Ishikawa (cell line): ENCODE results near the gene RNPEP.

Experiments used
- CREB1 ChIP-seq: IDR thresholded peaks from 2 replicates; pipeline ENCODE4 v1.6.1; 2012; ENCODE audit warnings: low read depth
- EGR1 ChIP-seq: IDR thresholded peaks from 2 replicates; pipeline ENCODE4 v1.6.1; 2012
- FOXM1 ChIP-seq: IDR thresholded peaks from 2 replicates; pipeline ENCODE4 v1.6.1; 2012; ENCODE audit warnings: low read depth, borderline replicate concordance
- MAX ChIP-seq: IDR thresholded peaks from 2 replicates; pipeline ENCODE4 v1.6.1; 2012
- NFIC ChIP-seq: IDR thresholded peaks from 2 replicates; pipeline ENCODE4 v1.6.1; 2012
- RAD21 ChIP-seq: IDR thresholded peaks from 2 replicates; pipeline ENCODE4 v1.6.1; 2012; ENCODE audit warnings: low read depth
- TAF1 ChIP-seq: IDR thresholded peaks from 2 replicates; pipeline ENCODE4 v1.6.1; 2012; ENCODE audit warnings: low read depth, mild to moderate bottlenecking
- TCF12 ChIP-seq: IDR thresholded peaks from 2 replicates; pipeline ENCODE4 v1.6.1; 2012; ENCODE audit warnings: low read depth
- YY1 ChIP-seq: IDR thresholded peaks from 2 replicates; pipeline ENCODE4 v1.6.1; 2012; ENCODE audit warnings: low read depth
- ZBTB7A ChIP-seq: IDR thresholded peaks from 2 replicates; pipeline ENCODE4 v1.6.1; 2012; ENCODE audit warnings: low read depth
- TF ChIP-seq, protein P1 (sequence below): IDR thresholded peaks from 2 replicates; pipeline ENCODE4 v1.6.1; 2012; ENCODE audit warnings: low read depth, mild to moderate bottlenecking

- TF ChIP-seq FOXM1 (no peak), CREB1 (no peak), RAD21 (no peak), YY1 (no peak), NFIC (no peak), MAX (no peak), TAF1 (no peak), TCF12 (no peak), ZBTB7A (no peak), EGR1 (no peak)
- TF ChIP-seq, protein P1, sequence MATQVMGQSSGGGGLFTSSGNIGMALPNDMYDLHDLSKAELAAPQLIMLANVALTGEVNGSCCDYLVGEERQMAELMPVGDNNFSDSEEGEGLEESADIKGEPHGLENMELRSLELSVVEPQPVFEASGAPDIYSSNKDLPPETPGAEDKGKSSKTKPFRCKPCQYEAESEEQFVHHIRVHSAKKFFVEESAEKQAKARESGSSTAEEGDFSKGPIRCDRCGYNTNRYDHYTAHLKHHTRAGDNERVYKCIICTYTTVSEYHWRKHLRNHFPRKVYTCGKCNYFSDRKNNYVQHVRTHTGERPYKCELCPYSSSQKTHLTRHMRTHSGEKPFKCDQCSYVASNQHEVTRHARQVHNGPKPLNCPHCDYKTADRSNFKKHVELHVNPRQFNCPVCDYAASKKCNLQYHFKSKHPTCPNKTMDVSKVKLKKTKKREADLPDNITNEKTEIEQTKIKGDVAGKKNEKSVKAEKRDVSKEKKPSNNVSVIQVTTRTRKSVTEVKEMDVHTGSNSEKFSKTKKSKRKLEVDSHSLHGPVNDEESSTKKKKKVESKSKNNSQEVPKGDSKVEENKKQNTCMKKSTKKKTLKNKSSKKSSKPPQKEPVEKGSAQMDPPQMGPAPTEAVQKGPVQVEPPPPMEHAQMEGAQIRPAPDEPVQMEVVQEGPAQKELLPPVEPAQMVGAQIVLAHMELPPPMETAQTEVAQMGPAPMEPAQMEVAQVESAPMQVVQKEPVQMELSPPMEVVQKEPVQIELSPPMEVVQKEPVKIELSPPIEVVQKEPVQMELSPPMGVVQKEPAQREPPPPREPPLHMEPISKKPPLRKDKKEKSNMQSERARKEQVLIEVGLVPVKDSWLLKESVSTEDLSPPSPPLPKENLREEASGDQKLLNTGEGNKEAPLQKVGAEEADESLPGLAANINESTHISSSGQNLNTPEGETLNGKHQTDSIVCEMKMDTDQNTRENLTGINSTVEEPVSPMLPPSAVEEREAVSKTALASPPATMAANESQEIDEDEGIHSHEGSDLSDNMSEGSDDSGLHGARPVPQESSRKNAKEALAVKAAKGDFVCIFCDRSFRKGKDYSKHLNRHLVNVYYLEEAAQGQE, result no peak
Observed at GRCh38 chr1:201945157-201945556, 37.3 kb upstream of the RNPEP start.
